Tibial artery (tissue), 4 donors: ENCODE results near the gene TOM1L2.

Source experiments
- DNase-seq, 2 donors: peaks; one replicate each; pipeline ENCODE4 v3.0.0-alpha.2; 2019
- H3K27ac ChIP-seq, 2 donors: fragments of 200-600 bp; sonication (generic) in 1 of 2; 1 replicate in 1 of 2; 2 replicates in 1 of 2; pipeline ENCODE4 v1.5.1; 2018 to 2019; ENCODE audit warnings: mild to moderate bottlenecking in 1 of 2
- H3K27me3 ChIP-seq, 2 donors: fragments of 200-600 bp; sonication (generic) in 1 of 2; one replicate each; pipeline versions ENCODE4 v1.5.1 to v1.6.0; 2016 to 2019
- H3K36me3 ChIP-seq, 3 donors: fragments of 200-600 bp; sonication (generic) in 2 of 3; one replicate each; pipeline ENCODE4 v1.5.1; 2016 to 2019; ENCODE audit warnings: mild to moderate bottlenecking in 2 of 3
- H3K4me1 ChIP-seq, 4 donors: fragments of 200-600 bp; sonication (generic) in 2 of 4; 1 replicate in 3 of 4; 2 replicates in 1 of 4; pipeline ENCODE4 v1.5.1; 2016 to 2019
- H3K4me3 ChIP-seq, 2 donors: fragments of 200-600 bp; sonication (generic) in 1 of 2; 1 replicate in 1 of 2; 2 replicates in 1 of 2; pipeline ENCODE4 v1.5.1; 2018 to 2019; ENCODE audit warnings: mild to moderate bottlenecking in 2 of 2
- H3K9me3 ChIP-seq, 3 donors: fragments of 200-600 bp; sonication (generic) in 1 of 3; one replicate each; pipeline ENCODE4 v1.5.1; 2016 to 2019
- intact Hi-C: fragments of 100-400 bp; cut with DNase I; formaldehyde crosslinking; loops from one replicate; pipeline ENCODE4 v1.15.0; 2023; ENCODE audit warnings: low total_unique reads
- TF ChIP-seq, protein P1 (sequence below), 2 experiments: fragments of 200-600 bp in 1 of 2; fragments of 450-650 bp in 1 of 2; IDR thresholded peaks; one replicate each; pipeline ENCODE4 v1.5.1; 2017 to 2019; ENCODE audit warnings: antibody characterized with exemption in 2 of 2, mild to moderate bottlenecking in 1 of 2, moderate library complexity in 1 of 2

The TOM1L2 gene

DNA sequence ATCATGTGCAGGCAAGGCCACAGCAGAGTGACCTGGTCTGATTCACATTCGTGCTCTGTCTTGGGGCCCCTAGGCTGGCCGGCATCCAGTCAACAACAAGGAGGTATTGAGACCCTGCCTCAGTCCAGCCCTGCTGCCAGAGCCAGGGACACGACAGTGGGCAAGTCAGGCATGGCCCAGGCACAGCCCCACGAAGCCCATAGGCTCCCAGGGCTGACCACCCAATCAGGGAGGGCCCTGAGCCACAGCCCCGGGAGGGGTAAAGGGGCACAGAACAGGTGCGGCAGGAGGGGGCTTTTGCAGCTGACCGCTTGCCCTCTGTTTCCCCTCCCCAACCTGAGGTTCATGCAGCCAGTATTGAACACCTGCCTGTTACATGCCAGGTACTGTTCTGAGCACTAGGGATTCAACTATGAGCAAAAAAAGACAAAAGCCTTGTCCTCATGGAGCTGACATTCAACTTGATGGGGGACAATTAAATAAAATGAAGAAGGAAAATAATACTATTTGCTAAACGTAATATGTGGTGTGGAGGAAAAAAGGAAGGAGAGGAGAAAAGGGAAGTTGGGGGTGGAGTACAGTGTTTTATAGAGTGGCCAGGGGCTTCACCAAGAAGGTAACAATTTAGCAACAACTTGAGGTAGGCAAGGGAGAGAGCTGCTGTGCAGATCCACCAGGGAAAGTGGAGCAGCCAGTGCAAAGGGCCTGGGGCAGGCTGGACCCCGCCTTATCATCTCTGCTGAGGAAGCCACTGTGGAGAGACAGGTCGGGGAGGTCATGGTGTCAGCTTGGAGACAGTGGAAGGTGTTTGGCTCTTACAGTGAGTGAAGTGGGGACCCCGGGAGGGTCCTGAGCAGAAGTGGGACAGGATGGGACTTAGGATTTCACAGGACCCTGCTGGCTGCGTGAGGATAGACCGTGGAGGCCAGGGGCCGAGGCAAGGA, 6.6 kb upstream of the TOM1L2 start:
- TF ChIP-seq, protein P1, sequence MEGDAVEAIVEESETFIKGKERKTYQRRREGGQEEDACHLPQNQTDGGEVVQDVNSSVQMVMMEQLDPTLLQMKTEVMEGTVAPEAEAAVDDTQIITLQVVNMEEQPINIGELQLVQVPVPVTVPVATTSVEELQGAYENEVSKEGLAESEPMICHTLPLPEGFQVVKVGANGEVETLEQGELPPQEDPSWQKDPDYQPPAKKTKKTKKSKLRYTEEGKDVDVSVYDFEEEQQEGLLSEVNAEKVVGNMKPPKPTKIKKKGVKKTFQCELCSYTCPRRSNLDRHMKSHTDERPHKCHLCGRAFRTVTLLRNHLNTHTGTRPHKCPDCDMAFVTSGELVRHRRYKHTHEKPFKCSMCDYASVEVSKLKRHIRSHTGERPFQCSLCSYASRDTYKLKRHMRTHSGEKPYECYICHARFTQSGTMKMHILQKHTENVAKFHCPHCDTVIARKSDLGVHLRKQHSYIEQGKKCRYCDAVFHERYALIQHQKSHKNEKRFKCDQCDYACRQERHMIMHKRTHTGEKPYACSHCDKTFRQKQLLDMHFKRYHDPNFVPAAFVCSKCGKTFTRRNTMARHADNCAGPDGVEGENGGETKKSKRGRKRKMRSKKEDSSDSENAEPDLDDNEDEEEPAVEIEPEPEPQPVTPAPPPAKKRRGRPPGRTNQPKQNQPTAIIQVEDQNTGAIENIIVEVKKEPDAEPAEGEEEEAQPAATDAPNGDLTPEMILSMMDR (IDR thresholded peaks at IDR 0.05), result no peak
- H3K4me3 ChIP-seq, result no peak overlapping the region
- no peak overlapping the region for H3K27ac ChIP-seq
- H3K27me3 ChIP-seq, result no peaks in the 10 kb centered on the region
- no peaks in the 10 kb centered on the region for H3K9me3 ChIP-seq
- intact Hi-C loops, result no loop called here
- no peaks in the 10 kb centered on the region for H3K4me1 ChIP-seq
- H3K36me3 ChIP-seq, result peaks cover 0 to 29% (median 0%) of the 10 kb centered on the region in 3 donors
- no peak for DNase-seq

DNA sequence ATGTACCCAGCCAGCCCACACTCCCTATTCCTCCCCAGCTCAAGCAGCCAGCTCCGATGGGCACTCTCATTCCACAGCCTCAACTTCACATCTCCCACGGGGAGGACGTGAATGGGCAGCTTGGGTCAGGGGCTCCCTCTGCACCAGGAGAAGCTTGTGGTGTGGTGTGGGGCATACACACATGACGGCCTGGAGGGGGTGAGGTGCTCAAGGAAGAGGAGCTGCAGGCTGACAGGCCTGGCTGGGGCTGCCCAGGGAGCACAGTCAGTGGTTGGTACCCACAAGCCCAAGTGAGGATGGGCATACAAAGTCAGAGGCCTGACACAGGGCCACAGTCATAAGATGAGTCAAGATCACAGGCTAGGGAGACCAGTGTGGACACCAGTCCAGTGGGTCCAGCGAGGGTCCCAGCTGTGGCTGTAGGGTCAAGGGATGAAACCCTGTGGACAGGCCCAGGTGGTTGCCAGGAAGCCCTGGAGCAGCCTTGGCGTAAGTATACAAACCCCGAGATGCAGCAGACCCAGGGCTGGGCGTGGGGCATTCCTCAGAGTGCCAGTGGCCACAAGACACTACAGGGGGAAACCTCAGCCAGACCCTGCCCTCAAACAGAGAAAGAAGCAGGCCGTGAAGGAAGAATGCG, 4.9 kb upstream of the TOM1L2 start:
- Histone ChIP-seq H3K27ac (no peak overlapping the region), H3K9me3 (no peaks in the 10 kb centered on the region), H3K4me1 (peaks cover 0 to 8% (median 3%) of the 10 kb centered on the region in 4 donors), H3K36me3 (peaks cover 0 to 28% (median 0%) of the 10 kb centered on the region in 3 donors), H3K27me3 (no peaks in the 10 kb centered on the region), H3K4me3 (no peak overlapping the region)
- no peak for DNase-seq
- TF ChIP-seq, protein P1 (IDR thresholded peaks at IDR 0.05), result no peak
- intact Hi-C loops, result no loop called here

DNA sequence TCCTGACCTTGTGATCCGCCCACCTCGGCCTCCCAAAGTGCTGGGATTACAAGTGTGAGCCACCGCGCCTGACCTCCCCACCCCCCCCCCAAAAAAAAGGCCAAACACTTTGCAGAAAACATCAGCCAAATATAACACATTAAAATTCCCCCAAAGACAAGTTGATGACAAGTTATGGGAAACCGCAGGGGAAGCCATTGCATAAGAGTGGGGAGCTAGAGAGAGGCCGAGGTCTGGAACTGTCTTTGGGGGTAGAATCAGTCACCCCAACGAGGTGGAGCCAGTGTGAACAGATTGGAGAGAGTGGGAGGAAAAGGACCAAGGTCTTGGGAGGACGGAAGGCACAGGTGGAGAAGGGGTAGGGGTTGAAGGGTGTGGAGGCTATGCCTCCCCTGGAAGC, 3.2 kb upstream of the TOM1L2 start:
- Histone ChIP-seq H3K9me3 (no peaks in the 10 kb centered on the region), H3K27me3 (no peaks in the 10 kb centered on the region), H3K36me3 (peaks cover 0 to 28% (median 0%) of the 10 kb centered on the region in 3 donors), H3K27ac (no peak overlapping the region), H3K4me3 (no peak overlapping the region), H3K4me1 (peaks cover 0 to 23% (median 15%) of the 10 kb centered on the region in 4 donors)
- TF ChIP-seq, protein P1 (IDR thresholded peaks at IDR 0.05), result no peak
- DNase-seq, result no peak
- intact Hi-C loops, result loop anchor here (2.0 kb wide), 1 partner anchor 59 kb away; no protein-coding TSS in a partner anchor

DNA sequence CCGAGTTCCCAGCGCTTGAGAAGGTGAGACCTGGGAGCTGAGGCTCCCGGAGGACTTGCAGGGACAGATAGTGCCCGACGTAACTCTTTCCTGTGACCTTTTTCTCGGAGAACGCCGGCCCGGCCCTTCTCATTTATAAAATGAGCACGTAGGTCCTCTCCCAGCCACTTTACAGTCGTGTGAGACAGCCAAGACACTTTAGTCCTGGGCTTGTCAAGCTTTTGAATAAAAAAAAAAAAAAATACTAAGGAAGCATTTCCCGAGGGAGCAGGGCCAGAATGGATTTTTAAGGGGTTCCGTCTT, 703 bp upstream of the TOM1L2 start:
- no peak for DNase-seq
- Histone ChIP-seq H3K9me3 (no peaks in the 10 kb centered on the region), H3K27ac (peak overlapping the region; percentile 49 to 71), H3K27me3 (no peaks in the 10 kb centered on the region), H3K4me1 (peaks cover 0 to 35% (median 25%) of the 10 kb centered on the region in 4 donors), H3K36me3 (peaks cover 0 to 10% (median 0%) of the 10 kb centered on the region in 3 donors), H3K4me3 (peak overlapping the region; percentile 54 to 61)
- intact Hi-C loops, result no loop called here
- TF ChIP-seq, protein P1 (IDR thresholded peaks at IDR 0.05), result no peak

DNA sequence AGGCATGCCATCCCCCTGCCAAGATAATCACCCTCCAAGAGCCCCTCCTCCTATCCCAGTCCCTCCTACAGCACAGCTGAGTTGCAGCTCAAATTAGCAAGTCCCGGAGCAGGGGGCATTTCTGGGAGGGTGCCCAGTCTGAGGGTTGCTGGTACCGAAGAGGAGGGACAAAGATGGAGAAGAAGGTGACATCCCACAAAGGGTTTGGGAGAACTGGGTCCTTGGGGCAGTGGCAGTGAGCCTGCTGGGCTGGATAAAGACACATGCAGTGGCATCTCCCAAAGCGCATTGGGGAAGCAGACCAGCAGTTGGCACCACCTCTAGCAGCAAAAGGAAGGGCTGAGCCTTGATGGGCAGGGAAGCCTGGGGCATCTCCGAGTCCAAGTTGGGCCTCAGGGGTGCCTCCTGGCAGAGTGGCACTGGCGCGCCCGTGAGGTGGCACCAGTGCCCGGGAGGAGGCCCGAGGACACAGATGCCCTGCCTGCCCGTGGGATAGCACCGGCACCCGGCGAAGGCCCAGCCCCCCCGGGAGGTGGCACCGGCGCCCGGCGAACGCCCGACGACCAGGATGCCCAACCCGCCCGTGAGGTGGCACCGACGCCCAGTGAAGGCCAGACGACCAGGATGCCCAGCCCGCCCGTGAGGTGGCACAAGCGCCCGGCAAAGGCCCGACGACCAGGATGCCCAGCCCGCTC, 622 bp downstream of the TOM1L2 start:
- Histone ChIP-seq H3K27ac (peak overlapping the region; percentile 83 to 88), H3K9me3 (no peaks in the 10 kb centered on the region), H3K4me3 (peak overlapping the region; percentile 78 to 83), H3K27me3 (no peaks in the 10 kb centered on the region), H3K36me3 (no peaks in the 10 kb centered on the region), H3K4me1 (peaks cover 0 to 35% (median 25%) of the 10 kb centered on the region in 4 donors)
- intact Hi-C loops, result no loop called here
- peak; percentile 25 to 77 for DNase-seq
- TF ChIP-seq, protein P1 (IDR thresholded peaks at IDR 0.05), result no peak
